MM.1S (cell line): ENCODE data around the gene TUBA3C.

Experiments used
- DNase-seq: peaks from one replicate; pipeline ENCODE4 v3.0.0-alpha.2; 2015
- H2AFZ ChIP-seq: fragments of 300-600 bp; sonication (generic); 2 replicates; pipeline ENCODE4 v1.6.0; 2016; ENCODE audit warnings: antibody characterized with exemption, low read length
- H3F3A ChIP-seq: fragments of 300-600 bp; sonication (generic); 2 replicates; pipeline ENCODE4 v1.6.1; 2016; ENCODE audit warnings: mild to moderate bottlenecking, antibody characterized with exemption, low read length, moderate library complexity, mixed read lengths; ENCODE audit not compliant: insufficient read depth
- H3K27ac ChIP-seq: fragments of 300-600 bp; sonication (generic); 2 replicates; pipeline ENCODE4 v1.5.1; 2016; ENCODE audit warnings: mild to moderate bottlenecking, low read length
- H3K27me3 ChIP-seq: fragments of 300-600 bp; sonication (generic); replicated peaks from 2 replicates; pipeline ENCODE4 v1.6.0; 2016; ENCODE audit warnings: low read length; ENCODE audit not compliant: insufficient read depth
- H3K36me3 ChIP-seq: fragments of 300-600 bp; sonication (generic); replicated peaks from 2 replicates; pipeline ENCODE4 v1.6.1; 2016; ENCODE audit warnings: mild to moderate bottlenecking, low read length, mixed read lengths; ENCODE audit not compliant: insufficient read depth
- H3K4me1 ChIP-seq: fragments of 300-600 bp; sonication (generic); 2 replicates; pipeline ENCODE4 v1.6.1; 2016; ENCODE audit warnings: low read length, mixed read lengths
- H3K4me2 ChIP-seq: fragments of 300-600 bp; sonication (generic); 2 replicates; pipeline ENCODE4 v1.6.0; 2016; ENCODE audit warnings: low read depth, low read length
- H3K4me3 ChIP-seq: fragments of 300-600 bp; sonication (generic); 2 replicates; pipeline ENCODE4 v1.5.1; 2016; ENCODE audit warnings: low read length, mixed read lengths
- H3K79me2 ChIP-seq: fragments of 300-600 bp; sonication (generic); 2 replicates; pipeline ENCODE4 v1.6.1; 2016; ENCODE audit warnings: mixed run types, low read length, mixed read lengths
- H3K9ac ChIP-seq: fragments of 300-600 bp; sonication (generic); 2 replicates; pipeline ENCODE4 v1.6.1; 2016; ENCODE audit warnings: low read length, mixed read lengths
- H3K9me2 ChIP-seq: fragments of 300-600 bp; sonication (generic); replicated peaks from 2 replicates; pipeline ENCODE4 v1.6.1; 2016; ENCODE audit warnings: mild to moderate bottlenecking, low read length, mixed read lengths; ENCODE audit not compliant: insufficient read depth
- H3K9me3 ChIP-seq: fragments of 300-600 bp; sonication (generic); replicated peaks from 2 replicates; pipeline ENCODE4 v1.6.1; 2016; ENCODE audit warnings: mild to moderate bottlenecking, low read length, mixed read lengths; ENCODE audit not compliant: insufficient read depth
- H4K20me1 ChIP-seq: fragments of 300-600 bp; sonication (generic); 2 replicates; pipeline ENCODE4 v1.6.1; 2016; ENCODE audit warnings: mild to moderate bottlenecking, low read length, moderate library complexity, mixed read lengths; ENCODE audit not compliant: insufficient read depth
- EZH2 ChIP-seq: fragments of 300-600 bp; sonication (generic); optimal IDR thresholded peaks from 2 replicates; pipeline ENCODE3; 2017; ENCODE audit warnings: low read depth, mild to moderate bottlenecking, antibody characterized with exemption, low read length, mixed read lengths
- EZH2phosphoT487 ChIP-seq: fragments of 300-600 bp; sonication (generic); IDR thresholded peaks from 2 replicates; pipeline ENCODE4 v1.6.1; 2018; ENCODE audit warnings: antibody characterized with exemption, low read length
- TF ChIP-seq, protein P1 (sequence below): fragments of 300-600 bp; sonication (generic); IDR thresholded peaks from 2 replicates; pipeline ENCODE4 v1.5.1; 2016; ENCODE audit warnings: antibody characterized with exemption, low read length, mixed read lengths

TUBA3C gene

DNA sequence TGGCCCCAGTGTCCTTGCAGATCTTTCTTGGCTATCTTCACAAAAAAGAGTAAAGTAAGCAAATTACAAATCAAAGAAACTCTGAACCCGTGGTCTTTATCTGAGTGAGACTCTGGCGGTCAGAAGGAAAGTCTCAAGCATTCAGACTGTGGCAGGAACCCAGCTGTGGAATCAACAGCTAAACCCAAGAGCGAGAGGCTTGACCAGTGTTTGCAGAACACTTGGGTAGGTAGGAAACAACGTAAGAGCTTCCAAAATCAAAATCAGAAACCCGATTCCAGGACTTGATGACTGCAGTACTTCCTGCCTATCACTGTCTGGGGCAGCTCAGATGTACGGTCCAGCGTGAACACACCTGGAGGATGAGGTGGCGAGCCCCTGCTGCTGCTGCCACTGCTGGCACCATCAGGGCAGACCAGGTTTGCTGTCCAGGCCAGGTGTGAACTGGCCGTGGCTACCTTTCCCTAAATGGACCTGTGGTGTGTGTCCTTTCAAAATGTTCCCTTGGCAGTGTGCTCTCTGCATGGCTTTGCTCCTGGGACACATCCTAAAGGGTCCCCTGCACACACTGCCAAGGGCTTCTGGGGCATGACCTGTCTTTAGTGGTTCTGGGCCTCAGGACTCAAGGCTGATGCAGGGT, 9.5 kb downstream of the TUBA3C start:
- H2AFZ ChIP-seq: no peak overlapping the region
- no peaks in the 10 kb centered on the region for H3K27me3 ChIP-seq
- H3K4me1 ChIP-seq: no peaks in the 10 kb centered on the region
- H3K4me2 ChIP-seq: no peak overlapping the region
- no peak overlapping the region for H3K4me3 ChIP-seq
- no peaks in the 10 kb centered on the region for H4K20me1 ChIP-seq
- TF ChIP-seq EZH2phosphoT487 (no peak), EZH2 (no peak)
- TF ChIP-seq, protein P1, sequence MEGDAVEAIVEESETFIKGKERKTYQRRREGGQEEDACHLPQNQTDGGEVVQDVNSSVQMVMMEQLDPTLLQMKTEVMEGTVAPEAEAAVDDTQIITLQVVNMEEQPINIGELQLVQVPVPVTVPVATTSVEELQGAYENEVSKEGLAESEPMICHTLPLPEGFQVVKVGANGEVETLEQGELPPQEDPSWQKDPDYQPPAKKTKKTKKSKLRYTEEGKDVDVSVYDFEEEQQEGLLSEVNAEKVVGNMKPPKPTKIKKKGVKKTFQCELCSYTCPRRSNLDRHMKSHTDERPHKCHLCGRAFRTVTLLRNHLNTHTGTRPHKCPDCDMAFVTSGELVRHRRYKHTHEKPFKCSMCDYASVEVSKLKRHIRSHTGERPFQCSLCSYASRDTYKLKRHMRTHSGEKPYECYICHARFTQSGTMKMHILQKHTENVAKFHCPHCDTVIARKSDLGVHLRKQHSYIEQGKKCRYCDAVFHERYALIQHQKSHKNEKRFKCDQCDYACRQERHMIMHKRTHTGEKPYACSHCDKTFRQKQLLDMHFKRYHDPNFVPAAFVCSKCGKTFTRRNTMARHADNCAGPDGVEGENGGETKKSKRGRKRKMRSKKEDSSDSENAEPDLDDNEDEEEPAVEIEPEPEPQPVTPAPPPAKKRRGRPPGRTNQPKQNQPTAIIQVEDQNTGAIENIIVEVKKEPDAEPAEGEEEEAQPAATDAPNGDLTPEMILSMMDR: no peak
- no peaks in the 10 kb centered on the region for H3K79me2 ChIP-seq
- DNase-seq: no peak
- no peaks in the 10 kb centered on the region for H3K9me3 ChIP-seq
- no peaks in the 10 kb centered on the region for H3K9me2 ChIP-seq
- H3K36me3 ChIP-seq: no peaks in the 10 kb centered on the region
- H3F3A ChIP-seq: no peaks in the 10 kb centered on the region
- no peak overlapping the region for H3K9ac ChIP-seq
- H3K27ac ChIP-seq: no peak overlapping the region

DNA sequence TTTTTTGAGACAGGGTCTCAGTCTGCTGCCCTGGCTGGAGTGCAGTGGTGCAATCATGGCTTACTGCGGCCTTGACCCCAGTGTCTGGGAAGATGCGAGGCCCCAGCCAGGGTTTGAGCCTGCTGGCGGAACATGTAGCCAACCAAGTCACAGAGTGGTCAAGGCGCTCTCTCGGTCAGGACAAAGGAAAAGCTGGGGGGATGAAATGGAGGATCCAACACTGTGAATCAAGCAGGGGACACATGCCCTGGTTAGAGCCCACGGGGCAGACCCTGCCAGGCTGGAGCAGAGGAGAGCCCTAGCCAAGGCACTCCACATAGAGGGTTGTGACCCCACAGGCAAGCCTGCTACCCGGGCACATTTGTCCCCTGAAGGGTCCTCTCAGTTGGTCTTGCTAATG, 10.1 kb downstream of the TUBA3C start:
- no peak for DNase-seq
- no peaks in the 10 kb centered on the region for H3K9me3 ChIP-seq
- no peak overlapping the region for H3K9ac ChIP-seq

DNA sequence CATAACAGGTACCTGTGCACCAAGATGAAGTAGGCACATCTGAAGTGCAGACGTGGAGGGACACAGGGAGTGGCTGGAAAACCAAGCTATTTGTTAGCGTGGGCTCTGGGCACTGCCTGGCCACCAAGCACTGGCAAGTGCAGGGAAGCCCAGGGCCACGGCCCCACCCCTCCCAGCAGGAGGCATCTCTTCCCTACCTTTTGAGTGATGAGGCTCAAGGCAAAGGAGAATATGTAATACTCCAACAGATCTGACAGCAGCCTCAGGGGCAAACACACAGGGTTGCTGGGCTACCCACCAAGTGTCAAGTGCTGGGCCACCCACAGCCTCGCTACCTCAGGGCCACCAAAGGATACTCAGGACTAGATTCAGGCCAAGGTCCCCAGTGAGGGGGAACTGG, 11.6 kb downstream of the TUBA3C start:
- H4K20me1 ChIP-seq: no peaks in the 10 kb centered on the region
- no peaks in the 10 kb centered on the region for H3F3A ChIP-seq
- H3K36me3 ChIP-seq: no peaks in the 10 kb centered on the region
- H3K27me3 ChIP-seq: no peaks in the 10 kb centered on the region
- H3K9ac ChIP-seq: no peak overlapping the region
- no peaks in the 10 kb centered on the region for H3K9me3 ChIP-seq
- H3K4me1 ChIP-seq: no peaks in the 10 kb centered on the region
- no peak overlapping the region for H2AFZ ChIP-seq
- no peaks in the 10 kb centered on the region for H3K79me2 ChIP-seq
- no peak overlapping the region for H3K27ac ChIP-seq
- H3K4me2 ChIP-seq: no peak overlapping the region
- no peaks in the 10 kb centered on the region for H3K9me2 ChIP-seq
- TF ChIP-seq, protein P1: no peak
- TF ChIP-seq EZH2 (no peak), EZH2phosphoT487 (no peak)
- no peak for DNase-seq
- no peak overlapping the region for H3K4me3 ChIP-seq

More for the DNA sequence above, 10.1 kb downstream of the TUBA3C start:
- Histone ChIP-seq H2AFZ (no peak overlapping the region), H3K4me1 (no peaks in the 10 kb centered on the region), H3K27ac (no peak overlapping the region), H3K79me2 (no peaks in the 10 kb centered on the region), H3K4me3 (no peak overlapping the region), H3K9me2 (no peaks in the 10 kb centered on the region), H3F3A (no peaks in the 10 kb centered on the region), H3K4me2 (no peak overlapping the region), H4K20me1 (no peaks in the 10 kb centered on the region), H3K27me3 (no peaks in the 10 kb centered on the region), H3K36me3 (no peaks in the 10 kb centered on the region)
- TF ChIP-seq, protein P1: no peak
- no peak for TF ChIP-seq EZH2
- no peak for TF ChIP-seq EZH2phosphoT487
